Liver (tissue), 9 donors: ENCODE results near the gene BSN. TPM values are rescaled to one million over a fixed set of nuclear protein-coding genes. Genes with fewer than 3 reads are reported as not detected.

ENCODE experiments used
- DNase-seq: peaks from one replicate; pipeline ENCODE4 v3.0.0-alpha.2; 2017; ENCODE audit warnings: low spot score
- H3K27ac ChIP-seq, 2 donors: one replicate each; pipeline ENCODE4 v1.7.0; 2013; ENCODE audit warnings: inconsistent platforms in 2 of 2, low read length in 2 of 2, control low read depth in 1 of 2, low read depth in 1 of 2, mild to moderate bottlenecking in 1 of 2
- H3K27me3 ChIP-seq, 4 donors: one replicate each; pipeline versions ENCODE4 v1.6.1 to v1.7.0; 2013; ENCODE audit warnings: low read length in 3 of 4, inconsistent platforms in 1 of 4, mild to moderate bottlenecking in 1 of 4, moderate library complexity in 1 of 4; ENCODE audit not compliant: control insufficient read depth in 4 of 4, insufficient read depth in 4 of 4
- H3K36me3 ChIP-seq, 4 donors: one replicate each; pipeline versions ENCODE4 v1.6.1 to v1.7.0; 2013; ENCODE audit warnings: low read length in 3 of 4, mild to moderate bottlenecking in 3 of 4, low read depth in 1 of 4, moderate library complexity in 1 of 4; ENCODE audit not compliant: control insufficient read depth in 4 of 4, insufficient read depth in 3 of 4
- H3K4me1 ChIP-seq, 4 donors: one replicate each; pipeline versions ENCODE4 v1.6.1 to v1.7.0; 2013; ENCODE audit warnings: low read length in 3 of 4, mild to moderate bottlenecking in 3 of 4, moderate library complexity in 1 of 4; ENCODE audit not compliant: control insufficient read depth in 4 of 4, insufficient read depth in 4 of 4
- H3K4me3 ChIP-seq, 3 donors: one replicate each; pipeline versions ENCODE4 v1.6.1 to v1.7.0; 2013; ENCODE audit warnings: low read length in 3 of 3, control low read depth in 1 of 3, low read depth in 1 of 3, mild to moderate bottlenecking in 1 of 3
- H3K9ac ChIP-seq, 2 donors: one replicate each; pipeline ENCODE4 v1.7.0; 2013; ENCODE audit warnings: low read length in 2 of 2, mild to moderate bottlenecking in 2 of 2, moderate library complexity in 2 of 2, control low read depth in 1 of 2, low read depth in 1 of 2
- H3K9me3 ChIP-seq, 4 donors: one replicate each; pipeline versions ENCODE4 v1.6.1 to v1.7.0; 2013; ENCODE audit warnings: low read length in 3 of 4; ENCODE audit not compliant: control insufficient read depth in 4 of 4
- ATF3 ChIP-seq: IDR thresholded peaks from 2 replicates; pipeline ENCODE4 v1.6.1; 2016; ENCODE audit warnings: antibody characterized with exemption
- CTCF ChIP-seq: fragments of 150-350 bp; IDR thresholded peaks from 2 replicates; pipeline ENCODE4 v1.5.1; 2017; ENCODE audit warnings: improper control_type of control experiment, low read depth, low read length; ENCODE audit not compliant: missing input control
- EGR1 ChIP-seq, 2 donors: IDR thresholded peaks; 2 replicates each; pipeline ENCODE4 v1.6.1; 2016 to 2018; ENCODE audit warnings: antibody characterized with exemption in 2 of 2, low read depth in 2 of 2
- FOXA1 ChIP-seq: IDR thresholded peaks from 2 replicates; pipeline ENCODE4 v1.6.1; 2016; ENCODE audit warnings: antibody characterized with exemption
- FOXA2 ChIP-seq: IDR thresholded peaks from 2 replicates; pipeline ENCODE4 v1.6.1; 2016; ENCODE audit warnings: antibody characterized with exemption
- GABPA ChIP-seq, 2 donors: IDR thresholded peaks in 1 of 2; conservative IDR thresholded peaks in 1 of 2; 2 replicates each; pipeline ENCODE4 v1.6.1; 2016; ENCODE audit warnings: antibody characterized with exemption in 2 of 2, mild to moderate bottlenecking in 1 of 2, moderate library complexity in 1 of 2
- HNF4A ChIP-seq, 2 donors: conservative IDR thresholded peaks; 2 replicates each; pipeline ENCODE4 v1.6.1; 2016; ENCODE audit warnings: antibody characterized with exemption in 2 of 2, mild to moderate bottlenecking in 2 of 2
- HNF4G ChIP-seq: IDR thresholded peaks from 2 replicates; pipeline ENCODE4 v1.6.1; 2016; ENCODE audit warnings: antibody characterized with exemption
- JUND ChIP-seq, 2 donors: IDR thresholded peaks; 2 replicates each; pipeline ENCODE4 v1.6.1; 2016; ENCODE audit warnings: antibody characterized with exemption in 2 of 2
- NR2F2 ChIP-seq: IDR thresholded peaks from 2 replicates; pipeline ENCODE4 v1.6.1; 2016; ENCODE audit warnings: antibody characterized with exemption
- RAD21 ChIP-seq, 2 donors: IDR thresholded peaks; 2 replicates each; pipeline ENCODE4 v1.6.1; 2016; ENCODE audit warnings: antibody characterized with exemption in 2 of 2, mild to moderate bottlenecking in 2 of 2
- REST ChIP-seq: IDR thresholded peaks from 2 replicates; pipeline ENCODE4 v1.6.1; 2016; ENCODE audit warnings: antibody characterized with exemption, mild to moderate bottlenecking
- RXRA ChIP-seq, 2 donors: IDR thresholded peaks; 2 replicates each; pipeline ENCODE4 v1.6.1; 2017 to 2018; ENCODE audit warnings: antibody characterized with exemption in 2 of 2, mild to moderate bottlenecking in 1 of 2
- SP1 ChIP-seq: IDR thresholded peaks from 2 replicates; pipeline ENCODE4 v1.6.1; 2018; ENCODE audit warnings: antibody characterized with exemption, mild to moderate bottlenecking
- TAF1 ChIP-seq: conservative IDR thresholded peaks from 2 replicates; pipeline ENCODE4 v1.6.1; 2016; ENCODE audit warnings: antibody characterized with exemption, mild to moderate bottlenecking
- YY1 ChIP-seq: IDR thresholded peaks from 2 replicates; pipeline ENCODE4 v1.6.1; 2016; ENCODE audit warnings: antibody characterized with exemption, mild to moderate bottlenecking
- ZBTB33 ChIP-seq: IDR thresholded peaks from 2 replicates; pipeline ENCODE4 v1.6.1; 2016; ENCODE audit warnings: antibody characterized with exemption
- WGBS: extraction: QIAGEN DNeasy Blood & Tissue Kit; methylation state at CpG from one replicate; pipeline ENCODE4 v1.1.7; 2013; 5-methylcytosine and 5-hydroxymethylcytosine counted together
- polyA plus RNA-seq, 2 donors: library from polyadenylated mRNA; stranded (reverse) in 1 of 2; unstranded in 1 of 2; fragments of 200-250 nt in 1 of 2; fragments of >200 nt in 1 of 2; fragmentation: Nextera tagmentation in 1 of 2; extraction: Ambion mirVana in 1 of 2; gene quantifications; one replicate each; pipeline versions ENCODE4 v1.2.1 to v1.2.3, GENCODE V29; 2013 to 2015
- total RNA-seq, 2 donors: library from RNA; depleted of rRNA; stranded (reverse); fragments of >200 nt; gene quantifications; one replicate each; pipeline ENCODE4 v1.2.3, GENCODE V29; 2014
- donor health status: healthy.
- donor health status: healthy.
- donor health status: healthy.
- donor health status: healthy.
- donor health status: healthy.

The BSN gene
- total and polyA plus RNA-seq, 4 donors, result 0.32 to 0.67 (median 0.40) TPM

- Histone ChIP-seq H3K9me3 (no peaks in the 10 kb centered on the region), H3K4me1 (no peaks in the 10 kb centered on the region), H3K4me3 (no peak overlapping the region), H3K27ac (no peak overlapping the region), H3K9ac (no peak overlapping the region), H3K27me3 (no peaks in the 10 kb centered on the region), H3K36me3 (no peaks in the 10 kb centered on the region)
- no peak for DNase-seq
- no peak for TF ChIP-seq SP1
- TF ChIP-seq RAD21 (IDR thresholded peaks at IDR 0.05), result no peak
- no peak for TF ChIP-seq TAF1
- TF ChIP-seq YY1, result no peak
- no peak for TF ChIP-seq ZBTB33
- TF ChIP-seq NR2F2, result no peak
- TF ChIP-seq EGR1 (IDR thresholded peaks at IDR 0.05; ENCODE audit: low read depth in 2 of 2), result no peak
- no peak for TF ChIP-seq GABPA (IDR thresholded peaks at IDR 0.05 in 1 of 2, conservative IDR thresholded peaks at IDR 0.05 in 1 of 2)
- 90% methylated on average over 3 of the region's 3 CpGs for WGBS
Measured at GRCh38 chr3:49634736-49635135, 80.5 kb downstream of the BSN start.

- no peak overlapping the region for H3K27ac ChIP-seq
- no peaks in the 10 kb centered on the region for H3K36me3 ChIP-seq
- WGBS, result 77% methylated on average over 7 of the region's 7 CpGs
- no peaks in the 10 kb centered on the region for H3K9me3 ChIP-seq
- no peak overlapping the region for H3K4me3 ChIP-seq
- no peak for DNase-seq
- no peaks in the 10 kb centered on the region for H3K4me1 ChIP-seq
- no peak overlapping the region for H3K9ac ChIP-seq
- H3K27me3 ChIP-seq, result no peaks in the 10 kb centered on the region
- TF ChIP-seq FOXA2 (no peak), CTCF (no peak), YY1 (no peak), HNF4A (conservative IDR thresholded peaks at IDR 0.05) (no peak), NR2F2 (no peak), EGR1 (IDR thresholded peaks at IDR 0.05; ENCODE audit: low read depth in 2 of 2) (no peak), SP1 (no peak), ATF3 (no peak), RXRA (IDR thresholded peaks at IDR 0.05) (no peak), GABPA (IDR thresholded peaks at IDR 0.05 in 1 of 2, conservative IDR thresholded peaks at IDR 0.05 in 1 of 2) (no peak), HNF4G (no peak), REST (no peak), RAD21 (IDR thresholded peaks at IDR 0.05) (no peak), JUND (IDR thresholded peaks at IDR 0.05) (no peak), TAF1 (no peak), ZBTB33 (no peak), FOXA1 (no peak)
Measured at GRCh38 chr3:49636883-49637609, 82.8 kb downstream of the BSN start.
